ENCODE measurements around the gene NAALADL2. TPM values are rescaled to one million over a fixed set of nuclear protein-coding genes. Genes with fewer than 3 reads are reported as not detected.

Gene NAALADL2
- total and polyA plus RNA-seq, 7 donors, result 0.56 to 3.3 (median 1.6) TPM

DNA sequence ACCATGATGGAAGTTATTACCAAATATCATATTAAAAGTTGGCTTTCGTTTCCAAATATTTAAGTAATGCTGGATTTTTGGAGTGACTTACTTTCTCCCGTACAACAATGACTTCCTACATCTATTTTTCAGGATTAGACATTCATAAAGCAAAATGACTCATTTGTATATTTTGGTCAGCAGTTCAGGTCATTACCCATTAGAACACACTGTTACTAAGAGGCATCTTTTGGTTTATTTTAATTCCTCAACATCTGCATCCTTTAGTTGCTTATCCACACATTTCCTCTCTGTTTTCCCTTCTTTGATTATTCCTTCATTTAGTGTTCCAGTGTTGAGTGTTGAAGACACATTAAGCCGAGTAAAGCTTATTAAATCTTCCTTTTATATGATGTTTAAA is 348.2 kb downstream of the NAALADL2 start:
- H3K9me3 ChIP-seq, result no peaks in the 10 kb centered on the region
- TF ChIP-seq, protein P1, sequence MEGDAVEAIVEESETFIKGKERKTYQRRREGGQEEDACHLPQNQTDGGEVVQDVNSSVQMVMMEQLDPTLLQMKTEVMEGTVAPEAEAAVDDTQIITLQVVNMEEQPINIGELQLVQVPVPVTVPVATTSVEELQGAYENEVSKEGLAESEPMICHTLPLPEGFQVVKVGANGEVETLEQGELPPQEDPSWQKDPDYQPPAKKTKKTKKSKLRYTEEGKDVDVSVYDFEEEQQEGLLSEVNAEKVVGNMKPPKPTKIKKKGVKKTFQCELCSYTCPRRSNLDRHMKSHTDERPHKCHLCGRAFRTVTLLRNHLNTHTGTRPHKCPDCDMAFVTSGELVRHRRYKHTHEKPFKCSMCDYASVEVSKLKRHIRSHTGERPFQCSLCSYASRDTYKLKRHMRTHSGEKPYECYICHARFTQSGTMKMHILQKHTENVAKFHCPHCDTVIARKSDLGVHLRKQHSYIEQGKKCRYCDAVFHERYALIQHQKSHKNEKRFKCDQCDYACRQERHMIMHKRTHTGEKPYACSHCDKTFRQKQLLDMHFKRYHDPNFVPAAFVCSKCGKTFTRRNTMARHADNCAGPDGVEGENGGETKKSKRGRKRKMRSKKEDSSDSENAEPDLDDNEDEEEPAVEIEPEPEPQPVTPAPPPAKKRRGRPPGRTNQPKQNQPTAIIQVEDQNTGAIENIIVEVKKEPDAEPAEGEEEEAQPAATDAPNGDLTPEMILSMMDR (IDR thresholded peaks at IDR 0.05), result no peak
- intact Hi-C loops (cut with DNase I), result no loop called here
- H3K4me1 ChIP-seq, result no peaks in the 10 kb centered on the region
- H3K27me3 ChIP-seq (ENCODE audit: insufficient read depth in 3 of 3, low read length in 2 of 3), result no peaks in the 10 kb centered on the region
- DNase-seq (no peak), ATAC-seq (no peak)
- H3K36me3 ChIP-seq (ENCODE audit: insufficient read depth in 1 of 2, low read depth in 1 of 2), result no peaks in the 10 kb centered on the region
- no peak overlapping the region for H3K4me3 ChIP-seq
- 72 to 74% (median 73%) methylated on average over 3 of the region's 3 CpGs for WGBS, 3 donors
- no peak overlapping the region for H3K27ac ChIP-seq

DNA sequence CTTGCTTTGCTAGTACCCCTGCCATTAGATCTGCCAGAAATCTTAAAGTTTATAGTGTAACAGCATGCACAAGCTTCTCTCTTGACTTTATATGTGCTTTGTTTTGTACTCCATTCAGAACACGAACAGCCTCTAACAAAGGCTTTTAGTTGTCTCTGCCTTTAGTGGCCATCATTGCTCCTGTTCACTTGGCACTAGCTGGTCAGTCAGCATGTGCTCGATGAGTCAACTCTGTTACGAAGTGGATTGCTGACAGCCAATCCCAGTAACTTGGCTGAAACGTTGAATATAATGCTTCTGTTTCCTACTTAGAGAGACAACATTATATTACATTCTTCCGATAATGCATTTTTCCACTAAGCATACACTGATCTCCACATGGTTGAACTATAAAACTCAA is 349.2 kb downstream of the NAALADL2 start:
- H3K36me3 ChIP-seq (ENCODE audit: insufficient read depth in 1 of 2, low read depth in 1 of 2), result no peaks in the 10 kb centered on the region
- H3K27me3 ChIP-seq (ENCODE audit: insufficient read depth in 3 of 3, low read length in 2 of 3), result no peaks in the 10 kb centered on the region
- no peaks in the 10 kb centered on the region for H3K9me3 ChIP-seq
- TF ChIP-seq, protein P1 (IDR thresholded peaks at IDR 0.05), result no peak
- H3K27ac ChIP-seq, result no peak overlapping the region
- DNase-seq (no peak), ATAC-seq (no peak)
- H3K4me3 ChIP-seq, result no peak overlapping the region
- no peaks in the 10 kb centered on the region for H3K4me1 ChIP-seq
- 56 to 60% (median 58%) methylated on average over 5 of the region's 5 CpGs for WGBS, 3 donors
- intact Hi-C loops (cut with DNase I), result no loop called here

DNA sequence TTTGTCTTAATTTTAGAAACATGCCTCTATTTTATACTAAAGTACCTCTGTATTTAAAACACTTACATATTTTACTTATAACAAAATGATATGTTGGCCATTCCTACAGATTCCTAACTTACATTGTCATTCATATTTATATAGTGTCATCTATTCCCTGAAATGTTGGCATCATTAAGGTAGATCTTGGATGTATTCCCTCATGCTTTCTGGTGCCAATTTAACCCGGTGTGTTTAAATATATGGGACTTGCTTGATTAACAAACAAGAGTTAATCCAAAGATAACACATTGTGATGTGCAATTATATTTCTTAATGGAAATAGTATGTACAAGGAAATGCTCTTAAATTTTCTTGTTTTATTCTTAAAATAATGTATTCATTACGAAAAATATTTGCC is 352.3 kb downstream of the NAALADL2 start:
- 64 to 67% (median 65%) methylated on average over 2 of the region's 2 CpGs for WGBS, 3 donors
- no peak for DNase-seq
- TF ChIP-seq, protein P1 (IDR thresholded peaks at IDR 0.05), result no peak
- H3K4me1 ChIP-seq, result no peaks in the 10 kb centered on the region
- no peak overlapping the region for H3K27ac ChIP-seq
- no peaks in the 10 kb centered on the region for H3K36me3 ChIP-seq (ENCODE audit: insufficient read depth in 1 of 2, low read depth in 1 of 2)
- no peaks in the 10 kb centered on the region for H3K27me3 ChIP-seq (ENCODE audit: insufficient read depth in 3 of 3, low read length in 2 of 3)
- intact Hi-C loops (cut with DNase I), result no loop called here
- H3K4me3 ChIP-seq, result no peak overlapping the region
- no peaks in the 10 kb centered on the region for H3K9me3 ChIP-seq
- no peak for ATAC-seq

DNA sequence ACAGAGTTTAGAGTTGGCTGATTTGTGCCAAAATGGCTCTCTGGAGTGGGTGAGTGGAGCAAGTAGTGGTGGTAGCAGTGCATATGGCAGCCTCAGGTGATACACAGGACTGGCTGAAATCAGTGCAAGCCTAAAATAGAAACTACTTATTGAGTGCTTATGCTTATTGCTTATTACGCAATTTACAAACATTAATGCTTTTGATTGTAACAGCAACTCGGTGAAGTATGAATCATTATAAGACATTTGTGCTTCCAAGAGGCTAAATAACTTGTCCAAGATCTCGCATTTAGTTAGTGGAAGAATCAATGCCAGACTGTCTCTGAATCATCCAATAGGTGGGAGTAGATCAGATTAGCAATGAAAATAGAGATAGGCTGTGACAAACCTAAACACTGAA is 353.8 kb downstream of the NAALADL2 start:
- H3K4me3 ChIP-seq, result no peak overlapping the region
- intact Hi-C loops (cut with DNase I), result no loop called here
- DNase-seq (no peak), ATAC-seq (no peak)
- H3K4me1 ChIP-seq, result no peaks in the 10 kb centered on the region
- TF ChIP-seq, protein P1 (IDR thresholded peaks at IDR 0.05), result no peak
- H3K27ac ChIP-seq, result no peak overlapping the region
- 48 to 62% (median 55%) methylated on average over 3 of the region's 3 CpGs for WGBS, 3 donors
- no peaks in the 10 kb centered on the region for H3K27me3 ChIP-seq (ENCODE audit: insufficient read depth in 3 of 3, low read length in 2 of 3)
- H3K36me3 ChIP-seq (ENCODE audit: insufficient read depth in 1 of 2, low read depth in 1 of 2), result no peaks in the 10 kb centered on the region
- no peaks in the 10 kb centered on the region for H3K9me3 ChIP-seq

DNA sequence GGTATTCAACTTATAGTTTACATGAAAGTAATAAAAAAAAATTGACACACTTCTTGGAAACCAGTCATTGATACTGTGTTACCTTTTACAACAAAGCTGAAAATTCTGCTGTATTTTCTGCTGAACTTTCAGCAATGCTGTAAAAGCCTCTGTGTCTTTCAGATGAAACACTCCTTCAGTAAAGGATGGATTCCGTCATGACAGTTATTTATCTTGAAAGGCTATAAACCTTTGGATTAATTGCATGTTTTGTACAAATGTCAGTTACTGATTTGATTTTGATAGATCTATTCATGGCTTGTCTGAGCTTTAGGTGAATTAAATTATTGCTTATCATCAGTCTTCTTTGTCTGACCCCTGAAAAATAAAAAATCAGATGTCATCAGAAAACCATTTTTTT is 355.1 kb downstream of the NAALADL2 start:
- DNase-seq (no peak), ATAC-seq (no peak)
- Histone ChIP-seq H3K9me3 (no peaks in the 10 kb centered on the region), H3K4me3 (no peak overlapping the region), H3K27me3 (ENCODE audit: insufficient read depth in 3 of 3, low read length in 2 of 3) (no peaks in the 10 kb centered on the region), H3K4me1 (no peaks in the 10 kb centered on the region), H3K27ac (no peak overlapping the region), H3K36me3 (ENCODE audit: insufficient read depth in 1 of 2, low read depth in 1 of 2) (no peaks in the 10 kb centered on the region)
- TF ChIP-seq, protein P1 (IDR thresholded peaks at IDR 0.05), result no peak
- 93 to 100% (median 100%) methylated on average over 1 of the region's 1 CpG for WGBS, 3 donors
- intact Hi-C loops (cut with DNase I), result no loop called here

Measured in psoas muscle (tissue), 8 donors.